Endothelial cell of umbilical vein (primary cell): Measurements from ENCODE around the gene LSM14B. TPM values are rescaled to one million over a fixed set of nuclear protein-coding genes. Genes with fewer than 3 reads are reported as not detected.

Source experiments
- BruUV-seq: library from RNA; stranded (reverse); fragments of 400-500 nt; replicated peaks from 2 replicates; lab custom pipeline; 2021; lab: Mats Ljungman, UMichigan
- CTCF ChIA-PET: fragments of 300-600, 350-600 bp; sonication (Branson Sonifier 250); formaldehyde crosslinking; loops from one replicate; lab custom pipeline; 2021; ENCODE audit warnings: antibody characterized with exemption, inconsistent platforms; lab: Charles Lee
- POLR2A ChIA-PET: fragments of 300-600, 350-600 bp; sonication (Branson Sonifier 250); formaldehyde crosslinking; loops from one replicate; lab custom pipeline; 2021; ENCODE audit warnings: antibody characterized with exemption, inconsistent platforms; lab: Charles Lee
- DNase-seq: peaks from one replicate; pipeline ENCODE4 v3.0.0-alpha.2; 2011; ENCODE audit warnings: low read depth, low spot score
- FAIRE-seq: peaks from 2 replicates; lab custom pipeline; 2011; peaks lifted over from hg19 to GRCh38; lab: Jason Lieb, UNC
- H2AFZ ChIP-seq: 2 replicates; pipeline ENCODE4 v1.6.0; 2012; ENCODE audit warnings: low read depth, low read length, control low read depth, inconsistent platforms
- H3K27ac ChIP-seq: 2 replicates; pipeline ENCODE4 v1.5.1; 2011; ENCODE audit warnings: low read depth, mild to moderate bottlenecking, control low read depth, low read length, moderate library complexity; ENCODE audit not compliant: insufficient read depth
- H3K27me3 ChIP-seq, 2 experiments: 2 replicates each; pipeline versions ENCODE4 v1.6.0 to v1.6.1; 2011; ENCODE audit warnings: low read length in 2 of 2, mixed read lengths in 1 of 2; ENCODE audit not compliant: control insufficient read depth in 2 of 2, insufficient read depth in 2 of 2
- H3K36me3 ChIP-seq, 2 experiments: 2 replicates in 1 of 2; 3 replicates in 1 of 2; pipeline ENCODE4 v1.5.1; 2011; ENCODE audit warnings: low read length in 2 of 2, mild to moderate bottlenecking in 1 of 2, moderate library complexity in 1 of 2; ENCODE audit not compliant: control insufficient read depth in 2 of 2, insufficient read depth in 2 of 2; ENCODE audit errors: extremely low read depth in 1 of 2
- H3K4me1 ChIP-seq: 3 replicates; pipeline ENCODE4 v1.5.1; 2011; ENCODE audit warnings: mild to moderate bottlenecking, low read length; ENCODE audit not compliant: control insufficient read depth, insufficient read depth; ENCODE audit errors: extremely low read depth
- H3K4me2 ChIP-seq: 2 replicates; pipeline ENCODE4 v1.6.1; 2011; ENCODE audit warnings: low read length, control low read depth, mixed read lengths; ENCODE audit not compliant: insufficient read depth
- H3K4me3 ChIP-seq, 3 experiments: fragments of 200-600 bp in 1 of 3; sonication (generic), shearing (Covaris generic) in 1 of 3; replicated peaks in 1 of 3; 2 replicates each; pipeline ENCODE4 v1.5.1; 2011 to 2016; ENCODE audit warnings: control low read depth in 3 of 3, low read length in 3 of 3, mild to moderate bottlenecking in 2 of 3, inconsistent platforms in 1 of 3, low read depth in 1 of 3, moderate library complexity in 1 of 3; ENCODE audit not compliant: insufficient read depth in 1 of 3
- H3K79me2 ChIP-seq: 2 replicates; pipeline ENCODE4 v1.6.0; 2012; ENCODE audit warnings: low read length, inconsistent platforms; ENCODE audit not compliant: control insufficient read depth, insufficient read depth
- H3K9ac ChIP-seq: replicated peaks from 2 replicates; pipeline ENCODE3; 2011; ENCODE audit warnings: low read length, control low read depth; ENCODE audit not compliant: insufficient read depth; ENCODE audit errors: extremely low read depth
- H3K9me1 ChIP-seq: replicated peaks from 3 replicates; pipeline ENCODE4 v1.6.0; 2011; ENCODE audit warnings: mild to moderate bottlenecking, low read length; ENCODE audit not compliant: control insufficient read depth, insufficient read depth; ENCODE audit errors: extremely low read depth
- H3K9me3 ChIP-seq: replicated peaks from 2 replicates; pipeline ENCODE4 v1.5.1; 2012; ENCODE audit warnings: low read length, inconsistent platforms; ENCODE audit not compliant: control insufficient read depth, insufficient read depth
- H4K20me1 ChIP-seq: replicated peaks from 2 replicates; pipeline ENCODE3; 2011; ENCODE audit warnings: mild to moderate bottlenecking, low read length; ENCODE audit not compliant: control insufficient read depth, insufficient read depth; ENCODE audit errors: extremely low read depth
- EZH2 ChIP-seq: IDR thresholded peaks from 2 replicates; pipeline ENCODE4 v1.6.1; 2012; ENCODE audit warnings: borderline replicate concordance, low read depth, mild to moderate bottlenecking, moderate library complexity, low read length, inconsistent platforms; ENCODE audit not compliant: severe bottlenecking
- FOS ChIP-seq: IDR thresholded peaks from 2 replicates; pipeline ENCODE4 v1.6.1; 2011; ENCODE audit warnings: mild to moderate bottlenecking, low read length, moderate library complexity, borderline replicate concordance; ENCODE audit not compliant: insufficient read depth
- GATA2 ChIP-seq: IDR thresholded peaks from 2 replicates; pipeline ENCODE4 v1.7.0; 2011; ENCODE audit warnings: low read depth, mild to moderate bottlenecking, moderate library complexity, mixed read lengths, low read length; ENCODE audit not compliant: insufficient read length, insufficient read depth
- JUN ChIP-seq: IDR thresholded peaks from 2 replicates; pipeline ENCODE4 v1.6.1; 2011; ENCODE audit warnings: borderline replicate concordance, low read depth; ENCODE audit not compliant: insufficient read length, insufficient read depth
- MAX ChIP-seq: IDR thresholded peaks from 2 replicates; pipeline ENCODE4 v1.6.1; 2011; ENCODE audit not compliant: insufficient read depth, insufficient read length
- POLR2A ChIP-seq: IDR thresholded peaks from 2 replicates; pipeline ENCODE4 v1.6.1; 2012; ENCODE audit warnings: low read depth, mild to moderate bottlenecking, control low read depth, low read length
- dilution Hi-C: fragments of 300-500 bp; cut with MboI; formaldehyde crosslinking; loops from one replicate; pipeline ENCODE4 v1.15.0; 2019; ENCODE audit warnings: low sequenced_read_pairs; ENCODE audit not compliant: extremely low pct_ligation_motif_present
- intact Hi-C: fragments of 100-400 bp; cut with micrococcal nuclease; formaldehyde crosslinking; loops from one replicate; pipeline ENCODE4 v1.10.0; 2022
- polyA plus RNA-seq, 4 experiments: library from polyadenylated mRNA; depleted of rRNA in 3 of 4; stranded (reverse) in 3 of 4; unstranded in 1 of 4; fragments of >200 nt; gene quantifications; 2 replicates each; pipeline versions ENCODE4 v1.2.1 to v1.2.3, GENCODE V29; 2011 to 2012; ENCODE audit warnings: missing spikeins in 1 of 4
- total RNA-seq: library from RNA; stranded (reverse); gene quantifications from 2 replicates; pipeline ENCODE4 v1.2.3, GENCODE V29; 2021

The LSM14B gene
- total and polyA plus RNA-seq, 2 donors (not counting 3 experiments of a cell fraction or from before 2014, with no cell fraction given): 32.5 to 34.0 TPM

- intact Hi-C loops (no loop called here), dilution Hi-C loops (no loop called here)
- Histone ChIP-seq H2AFZ (no peak overlapping the region), H3K27ac (no peak overlapping the region), H3K9me3 (peaks cover 7% of the 10 kb centered on the region), H3K4me3 (no peak overlapping the region), H3K9ac (no peak overlapping the region), H3K4me1 (no peaks in the 10 kb centered on the region), H4K20me1 (no peaks in the 10 kb centered on the region), H3K79me2 (no peaks in the 10 kb centered on the region), H3K4me2 (no peak overlapping the region), H3K36me3 (no peaks in the 10 kb centered on the region), H3K9me1 (no peaks in the 10 kb centered on the region), H3K27me3 (no peaks in the 10 kb centered on the region)
- TF ChIP-seq GATA2 (no peak), EZH2 (no peak), FOS (no peak), MAX (no peak), POLR2A (no peak), JUN (no peak)
- no TSS peak for BruUV-seq
- FAIRE-seq (no peak), DNase-seq (no peak)
- CTCF ChIA-PET: no interaction called here
- POLR2A ChIA-PET: no interaction called here
Measured at GRCh38 chr20:62104234-62104789, 18.0 kb upstream of the LSM14B start.

GRCh38 chr20:62104791-62105345, 17.4 kb upstream of the LSM14B start:
- ChIA-PET POLR2A (no interaction called here), CTCF (no interaction called here)
- dilution Hi-C loops: no loop called here
- H3K79me2 ChIP-seq: no peaks in the 10 kb centered on the region
- H3K4me2 ChIP-seq: no peak overlapping the region
- FAIRE-seq (no peak), DNase-seq (no peak)
- no peaks in the 10 kb centered on the region for H3K4me1 ChIP-seq
- H3K9me1 ChIP-seq: no peaks in the 10 kb centered on the region
- BruUV-seq: no TSS peak
- intact Hi-C loops: no loop called here
- no peaks in the 10 kb centered on the region for H3K27me3 ChIP-seq
- no peak overlapping the region for H2AFZ ChIP-seq
- H3K27ac ChIP-seq: no peak overlapping the region
- peaks cover 8% of the 10 kb centered on the region for H3K9me3 ChIP-seq
- H3K9ac ChIP-seq: no peak overlapping the region
- TF ChIP-seq EZH2 (no peak), GATA2 (no peak), FOS (no peak)
- H3K4me3 ChIP-seq: no peak overlapping the region
- H3K36me3 ChIP-seq: no peaks in the 10 kb centered on the region
- no peaks in the 10 kb centered on the region for H4K20me1 ChIP-seq
